HG03342 (cell line): Measurements from ENCODE around the gene PAK4.
"Not testable (repeated sequence)": the region's sequence is repeated elsewhere in the genome, so short reads cannot be mapped to it uniquely, and the experiment has no call there.

ENCODE experiments used
- ATAC-seq: cut with Tn5 transposase; IDR thresholded peaks from one replicate; pipeline ENCODE4 v1.9.1; 2021; ENCODE audit warnings: mild to moderate bottlenecking, moderate library complexity; ENCODE audit not compliant: unreplicated experiment

The PAK4 gene

DNA sequence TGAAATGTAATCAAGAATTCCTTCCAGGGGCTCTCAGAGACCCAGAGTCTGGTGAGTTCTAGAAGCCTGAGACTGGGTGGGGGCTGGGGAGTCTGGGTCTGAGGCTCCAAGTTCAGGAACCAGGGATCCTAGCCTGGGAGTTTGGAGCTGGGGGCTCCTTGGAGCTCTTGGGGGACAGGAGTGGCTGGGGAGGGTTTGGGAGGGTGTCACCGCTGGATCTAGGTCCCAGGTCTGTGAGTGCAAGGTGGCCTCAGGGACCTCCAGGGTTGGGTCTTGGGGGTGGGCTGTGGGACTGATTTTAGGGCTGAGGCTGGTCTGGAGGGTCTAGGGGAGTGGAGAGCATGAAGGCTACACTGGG lies 77.4 kb downstream of the PAK4 start:
- ATAC-seq: no peak

DNA sequence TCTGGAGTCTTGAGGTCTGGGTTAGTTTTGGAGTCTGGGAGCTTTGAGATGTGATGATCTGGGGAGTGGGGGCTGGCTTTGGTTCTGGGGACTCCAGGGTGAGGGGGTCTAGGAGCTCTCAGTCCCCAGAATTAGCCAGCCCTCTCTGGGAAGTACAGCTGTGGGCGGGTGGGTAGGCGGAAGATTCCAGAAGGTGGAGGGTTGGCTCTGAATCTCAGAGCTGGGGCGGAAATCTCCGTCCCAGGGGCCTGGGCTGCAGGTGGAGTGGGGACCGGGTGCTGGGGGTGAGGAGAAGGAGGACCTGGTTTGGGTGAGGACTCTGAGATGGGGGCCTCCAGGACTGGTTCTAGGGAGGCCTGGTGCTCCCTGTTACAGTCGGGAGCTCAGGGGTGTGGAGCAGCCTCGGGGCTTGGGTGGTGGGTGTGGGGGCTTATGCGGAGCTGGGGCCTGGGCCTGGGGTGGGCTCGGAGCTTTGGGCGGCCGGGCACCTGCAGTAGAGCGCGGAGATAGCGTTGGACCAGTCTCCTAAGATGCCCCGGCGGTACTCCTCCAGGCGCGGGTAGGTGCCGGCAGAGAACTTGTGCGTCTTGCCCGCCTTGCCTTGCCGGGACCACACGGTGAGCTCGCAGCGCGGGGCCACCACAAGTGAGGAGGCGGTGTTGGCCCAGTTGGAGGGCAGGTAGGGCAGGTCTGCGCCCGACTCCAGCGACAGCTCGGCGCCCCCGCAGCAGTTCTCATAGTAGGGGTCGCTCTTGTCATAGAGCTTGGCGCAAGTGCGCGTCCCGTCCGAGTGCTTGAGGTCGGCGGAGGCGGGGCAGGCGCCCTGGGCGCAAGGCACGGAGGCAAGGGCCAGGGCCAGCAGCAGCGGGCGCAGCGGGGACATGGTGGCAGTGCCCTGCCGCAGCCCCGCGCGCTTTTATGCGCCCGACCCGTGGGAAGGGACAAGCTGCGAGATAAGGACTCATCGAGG lies 78.1 kb downstream of the PAK4 start, which contains the start of gene SYCN:
Gene SYCN (minus strand): TSS at position 892 of the 970 bp plus-strand sequence. CDS start 9 bp downstream, at position 883.
- no peak for ATAC-seq

DNA sequence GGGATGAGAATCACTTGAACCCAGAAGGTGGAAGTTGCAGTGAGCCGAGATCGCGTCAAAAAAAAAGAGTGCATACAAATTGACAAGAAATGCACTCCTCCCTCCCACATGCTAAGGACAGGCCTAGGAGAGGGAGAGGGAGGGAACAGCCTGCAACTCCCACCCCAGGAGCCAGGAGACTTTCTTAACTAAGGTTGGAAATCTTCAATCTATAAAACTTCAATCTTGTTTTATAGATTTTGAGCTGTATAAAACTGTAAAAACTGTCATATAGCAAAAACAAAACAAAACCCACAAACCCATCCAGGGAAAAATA lies 79.8 kb downstream of the PAK4 start:
- ATAC-seq: no peak

DNA sequence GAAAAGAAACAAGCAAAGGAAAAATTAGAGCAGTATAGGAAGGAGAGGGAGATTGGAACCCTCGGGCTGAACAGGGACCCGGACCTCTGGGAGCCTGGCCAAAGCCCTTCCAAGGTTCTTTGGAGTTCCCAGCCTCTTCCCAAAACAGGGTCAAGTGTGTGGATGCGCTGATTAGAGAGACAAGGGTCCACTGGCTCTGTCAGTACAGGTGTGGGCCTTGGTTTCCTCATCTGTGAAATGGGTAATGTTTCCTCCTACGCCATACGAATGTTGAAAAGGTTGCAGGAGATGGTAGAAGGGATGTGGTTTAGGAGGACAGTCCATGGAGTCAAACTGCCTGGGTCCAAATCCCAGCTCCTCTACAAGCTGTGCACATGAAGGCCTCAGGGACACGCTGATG lies 80.5 kb downstream of the PAK4 start:
- no peak for ATAC-seq

DNA sequence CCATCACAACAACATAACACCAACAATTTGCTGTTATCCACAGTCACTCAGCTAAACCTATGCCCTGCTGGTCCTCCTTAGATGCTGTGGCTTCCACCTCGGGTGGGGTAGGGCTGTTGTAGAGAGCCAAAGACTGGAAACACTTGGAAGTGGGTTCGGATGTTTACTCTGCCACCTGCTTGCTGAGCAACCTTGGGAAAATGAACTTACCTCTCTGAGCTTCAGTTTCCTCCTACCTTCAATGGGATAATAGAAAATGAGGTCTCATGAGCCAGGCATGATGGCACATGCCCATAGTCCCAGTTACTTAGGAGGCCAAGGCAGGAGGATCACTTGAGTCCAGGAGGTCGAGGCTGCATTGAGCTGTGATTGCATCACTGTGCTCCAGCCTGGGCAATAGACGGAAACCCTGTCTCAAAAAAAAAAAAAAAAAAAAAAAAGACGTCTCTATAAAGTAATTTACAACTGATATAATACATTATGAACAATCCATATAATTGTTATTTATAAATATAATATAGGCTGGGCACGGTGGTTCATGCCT lies 81.8 kb downstream of the PAK4 start:
- no peak for ATAC-seq

DNA sequence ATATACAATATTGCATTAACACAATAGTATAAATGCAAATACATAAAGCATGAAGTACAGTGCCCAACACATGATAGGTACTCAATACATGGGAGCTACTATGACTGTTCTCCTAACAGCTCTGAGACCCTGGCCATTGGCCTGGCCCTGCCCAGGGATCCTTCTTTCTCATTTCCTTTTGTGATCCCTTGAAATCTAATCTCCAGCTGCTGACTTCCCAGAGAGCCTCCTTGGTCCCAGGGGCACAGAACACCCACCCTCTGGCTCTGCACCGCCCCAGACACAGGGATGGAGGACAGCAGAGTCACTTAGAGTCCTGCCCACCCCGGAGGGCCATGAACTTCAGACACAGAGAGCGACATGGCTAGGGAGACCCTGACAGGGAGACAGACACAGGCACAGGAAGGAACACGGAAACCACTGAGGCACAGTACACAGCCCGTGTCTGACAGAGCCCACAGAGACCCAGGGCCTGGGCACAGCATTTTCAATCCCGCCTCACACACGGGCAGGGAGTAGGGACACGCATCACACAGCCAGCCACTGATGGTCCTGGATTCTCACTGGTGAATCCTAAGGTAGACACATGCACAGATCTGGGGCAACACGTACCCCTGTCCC lies 82.7 kb downstream of the PAK4 start:
- ATAC-seq: no peak

DNA sequence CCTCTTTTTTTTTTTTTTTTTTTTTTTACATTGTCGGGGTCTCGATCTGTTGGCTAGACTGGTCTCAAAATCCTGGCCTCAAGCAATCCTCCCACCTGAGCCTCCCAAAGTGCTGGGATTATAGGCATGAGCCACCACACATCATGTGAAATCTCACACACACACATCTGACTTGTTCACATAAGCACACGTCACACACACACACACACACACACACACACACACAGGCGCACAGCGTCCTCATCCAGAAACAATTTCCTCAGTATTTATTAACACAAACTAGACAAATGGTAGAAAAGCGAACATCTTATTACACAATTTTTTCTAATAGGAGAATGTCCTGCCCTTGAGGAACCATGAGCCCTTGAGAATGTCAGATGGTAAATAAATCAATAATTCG lies 83.6 kb downstream of the PAK4 start:
- no peak for ATAC-seq

DNA sequence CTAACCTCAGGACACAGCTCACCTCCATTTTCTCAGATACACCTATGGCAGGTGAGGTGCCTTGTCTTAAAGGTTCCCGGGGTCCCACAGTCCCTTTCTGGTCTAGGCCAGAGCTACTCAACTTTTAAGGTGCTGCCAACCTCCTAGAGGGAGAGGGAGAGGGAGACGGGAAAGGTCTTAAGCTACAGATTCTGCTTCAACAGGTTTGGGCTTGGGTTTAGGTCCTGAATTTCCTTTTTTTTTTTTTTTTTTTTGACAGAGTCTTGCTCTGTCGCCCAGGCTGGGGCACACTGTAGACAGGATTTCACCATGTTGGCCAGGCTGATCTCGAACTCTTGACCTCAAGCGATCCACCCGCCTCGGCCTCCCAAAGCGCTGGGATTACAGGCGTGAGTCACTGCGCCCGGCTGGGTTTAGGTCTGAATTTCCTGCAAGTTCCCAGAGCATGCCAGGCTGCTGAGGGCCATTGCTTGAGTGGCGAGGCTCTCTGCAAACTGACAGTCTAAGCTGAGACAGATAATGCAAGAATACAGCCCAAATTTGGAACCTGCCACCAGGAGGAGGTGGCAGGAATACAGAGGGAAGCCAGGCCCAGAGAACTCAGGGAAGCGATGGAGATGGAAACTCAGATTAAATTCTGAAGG lies 86.3 kb downstream of the PAK4 start:
- ATAC-seq: no peak

DNA sequence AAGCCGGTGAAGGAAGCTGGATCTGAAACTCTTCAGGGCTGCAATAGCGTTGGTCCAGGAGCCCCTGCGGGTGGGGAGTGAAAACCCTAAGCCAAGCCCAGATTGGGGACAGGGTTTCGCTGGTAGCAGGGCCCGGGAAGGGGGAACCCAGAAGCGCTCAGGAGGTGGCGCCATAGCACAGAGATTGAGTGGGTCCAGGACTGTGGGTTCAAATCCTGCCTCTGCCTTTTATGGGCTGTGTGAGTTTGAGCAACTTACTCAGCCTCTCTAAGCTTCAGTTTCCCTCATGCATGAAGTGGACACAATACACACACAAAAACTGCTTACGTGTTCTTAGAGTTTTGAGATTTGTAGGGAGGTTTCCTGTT lies 86.8 kb downstream of the PAK4 start:
- no peak for ATAC-seq

DNA sequence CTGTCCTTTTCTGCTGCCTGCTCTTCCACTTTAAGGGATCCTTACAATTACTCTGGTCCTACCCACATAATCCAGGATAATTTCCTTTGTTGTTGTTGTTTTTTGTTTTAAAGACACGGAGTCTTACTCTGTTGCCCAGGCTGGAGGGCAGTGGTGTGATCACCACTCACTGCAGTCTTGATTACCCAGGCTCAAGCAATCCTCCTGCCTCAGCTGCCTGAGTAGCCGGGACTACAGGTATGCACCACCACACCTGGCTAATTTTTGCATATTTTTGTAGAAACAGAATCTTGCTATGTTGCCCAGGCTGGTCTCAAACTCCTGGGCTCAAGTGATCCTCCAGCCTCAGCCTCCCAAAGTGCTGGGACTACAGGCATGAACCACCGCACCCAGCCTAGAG lies 89.7 kb downstream of the PAK4 start:
- ATAC-seq: not testable (repeated sequence)

DNA sequence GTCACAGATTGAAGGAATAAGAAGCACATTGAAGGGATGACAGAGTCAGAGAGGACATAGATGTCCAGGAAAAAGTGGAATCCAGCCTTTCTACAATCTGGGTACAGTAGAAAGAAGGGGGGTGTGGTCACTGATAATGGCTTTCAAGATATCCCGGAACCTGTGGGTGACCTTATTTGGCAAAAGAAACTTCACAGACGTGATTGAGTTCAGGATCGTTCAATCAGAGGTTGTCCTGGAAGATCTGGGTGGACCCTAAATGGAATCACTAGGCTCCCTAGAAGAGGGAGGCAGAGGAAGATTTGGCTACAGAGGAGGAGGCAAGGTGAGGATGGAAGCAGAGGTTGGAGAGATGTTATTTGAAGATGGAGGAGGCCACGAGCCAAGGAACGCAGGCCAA lies 91.5 kb downstream of the PAK4 start:
- ATAC-seq: no peak

DNA sequence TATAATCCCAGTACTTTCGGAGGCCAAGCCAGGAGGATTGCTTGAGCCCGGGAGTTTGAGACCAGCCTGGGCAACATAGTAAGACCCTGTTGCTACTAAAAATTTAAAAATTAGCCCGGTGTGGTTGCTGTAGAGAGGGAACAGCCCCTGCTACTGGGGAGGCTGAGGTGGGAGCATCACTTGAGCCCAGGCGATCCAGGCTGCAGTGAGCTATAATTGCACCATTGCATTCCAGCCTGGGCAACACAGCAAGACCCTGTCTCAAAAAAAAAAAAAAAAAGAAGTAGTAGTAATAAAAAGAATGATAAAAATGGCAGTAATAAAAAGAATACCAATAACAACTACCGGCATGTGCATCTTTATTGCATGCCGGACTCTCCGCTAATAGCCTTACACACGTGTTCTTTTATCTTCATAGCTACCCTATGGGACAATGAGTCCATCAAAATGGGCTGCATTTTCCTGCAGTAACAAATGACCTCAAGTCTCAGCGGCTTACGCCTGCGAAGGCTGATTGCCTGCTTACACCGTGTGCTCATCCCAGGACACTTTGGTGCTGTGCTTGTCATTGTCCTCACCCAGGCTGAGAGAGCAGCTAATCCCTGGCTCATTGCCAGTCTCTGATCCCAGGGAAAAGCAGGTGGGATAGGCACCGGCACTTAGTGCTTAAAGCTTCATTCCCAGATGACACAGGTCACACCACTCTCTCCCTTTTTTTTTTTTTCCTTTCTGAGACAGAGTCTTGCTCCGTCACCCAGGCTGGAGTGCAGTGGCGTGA lies 92.8 kb downstream of the PAK4 start:
- ATAC-seq: no peak

DNA sequence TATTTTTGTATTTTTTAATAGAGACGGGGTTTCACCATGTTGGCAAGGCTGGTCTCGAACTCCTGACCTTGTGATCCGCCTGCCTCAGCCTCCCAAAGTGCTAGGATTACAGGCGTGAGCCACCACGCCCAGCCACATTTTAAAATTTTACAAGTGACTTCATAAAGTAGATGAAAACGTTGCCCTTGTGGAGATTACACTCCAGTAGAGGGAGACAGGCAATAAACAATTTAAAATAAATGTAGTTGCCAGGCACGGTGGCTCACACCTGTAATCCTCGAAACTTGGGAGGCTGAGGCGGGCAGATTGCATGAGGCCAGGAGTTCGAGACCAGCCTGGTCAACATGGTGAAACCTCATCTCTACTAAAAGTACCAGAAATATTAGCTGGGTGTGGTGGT lies 93.5 kb downstream of the PAK4 start:
- not testable (repeated sequence) for ATAC-seq

DNA sequence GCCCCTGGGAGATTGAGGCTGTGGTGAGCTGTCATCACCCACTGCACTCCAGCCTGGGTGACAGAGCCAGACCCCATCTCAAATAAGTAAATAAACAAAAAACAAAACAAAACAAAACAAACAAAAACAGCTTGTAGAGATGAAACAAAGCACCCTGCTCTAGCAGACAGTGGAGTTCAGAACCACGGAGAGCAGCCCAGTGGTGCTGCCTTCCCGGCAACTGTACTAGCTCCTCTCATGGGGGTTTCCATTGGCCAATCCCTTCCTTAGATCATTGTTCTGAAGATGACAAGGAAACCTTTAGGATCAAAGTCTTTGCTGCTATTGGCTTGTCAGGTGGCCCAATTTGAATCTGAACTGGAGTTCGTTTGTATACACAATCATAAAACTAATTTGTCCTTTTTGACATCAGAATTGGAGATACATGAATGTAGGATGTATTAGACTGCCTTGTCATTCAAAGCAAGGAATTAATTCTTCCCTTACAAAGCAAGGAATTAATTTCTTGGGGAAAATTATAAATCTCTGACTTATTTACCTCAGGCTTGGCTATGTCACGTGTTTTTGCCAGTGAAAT lies 98.2 kb downstream of the PAK4 start:
- ATAC-seq: no peak

DNA sequence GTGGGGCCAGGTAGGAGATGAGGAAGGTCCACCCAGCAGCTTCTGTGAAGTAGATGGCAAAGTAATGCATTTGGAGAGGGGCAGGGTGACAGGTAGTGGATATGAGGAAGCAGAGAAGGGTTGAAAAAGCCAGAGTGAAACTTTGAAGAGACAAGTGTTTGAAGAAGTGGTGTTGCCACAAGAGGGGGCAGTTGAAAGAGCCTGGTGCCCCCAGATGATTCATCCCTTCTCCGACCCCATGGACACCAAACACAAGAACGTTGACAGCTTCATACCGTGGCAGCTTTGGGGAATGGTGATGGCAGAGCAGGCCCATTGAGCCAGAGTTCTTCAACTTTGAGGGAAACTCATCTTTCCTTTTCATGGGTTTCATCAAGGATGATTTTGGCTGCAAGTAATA lies 99.3 kb downstream of the PAK4 start:
- ATAC-seq: no peak
